A549 (cell line): Measurements from ENCODE around the gene FGF14. TPM values are rescaled to one million over a fixed set of nuclear protein-coding genes. Genes with fewer than 3 reads are reported as not detected.

Experiments used
- ATAC-seq, 2 experiments: fragments of 200-7000 bp in 1 of 2; fragments of >200 bp in 1 of 2; cut with Nextera tagmentation in 1 of 2; cut with Tn5 transposase in 1 of 2; 3 replicates each; pipeline versions ENCODE4 v1.8.0 to v1.9.1; 2018 to 2020; ENCODE audit warnings: mild to moderate bottlenecking in 1 of 2, moderate library complexity in 1 of 2
- CTCF ChIA-PET: fragments of 300-600 bp; sonication (Branson Sonifier 250); formaldehyde crosslinking; extraction: SDS; loops from one replicate; lab custom pipeline; 2021; ENCODE audit warnings: antibody characterized with exemption, inconsistent platforms; lab: Yijun Ruan, JAX
- POLR2A ChIA-PET: fragments of 350-600 bp; formaldehyde crosslinking; extraction: SDS; loops from one replicate; lab custom pipeline; 2021; ENCODE audit warnings: antibody characterized with exemption, inconsistent platforms; lab: Yijun Ruan, JAX
- DNase-seq, 2 experiments: peaks; one replicate each; pipeline versions ENCODE4 v3.0.0 to v3.0.0-alpha.2; 2011 to 2016; ENCODE audit warnings: low read depth in 1 of 2, low spot score in 1 of 2
- FAIRE-seq: peaks from 2 replicates; lab custom pipeline; 2011; peaks lifted over from hg19 to GRCh38; lab: Jason Lieb, UNC
- H3K27ac ChIP-seq, 2 experiments: fragments of >200 bp; sonication (Bioruptor Twin); formaldehyde crosslinking; 3 replicates each; pipeline ENCODE4 v1.5.1; 2016 to 2017
- H3K4me1 ChIP-seq: fragments of >200 bp; sonication (Bioruptor Twin); formaldehyde crosslinking; 3 replicates; pipeline ENCODE4 v1.6.1; 2016
- H3K4me2 ChIP-seq: fragments of >200 bp; sonication (Bioruptor Twin); formaldehyde crosslinking; 3 replicates; pipeline ENCODE4 v1.6.1; 2016
- H3K4me3 ChIP-seq: fragments of >200 bp; sonication (Bioruptor Twin); formaldehyde crosslinking; 3 replicates; pipeline ENCODE4 v1.5.1; 2016
- H3K9me3 ChIP-seq: fragments of >200 bp; sonication (Bioruptor Twin); formaldehyde crosslinking; 3 replicates; pipeline ENCODE4 v1.6.1; 2016
- ATOH8 ChIP-seq: fragments of 250-450 bp; sonication (Bioruptor Pico); IDR thresholded peaks from 2 replicates; pipeline ENCODE4 v1.5.0; 2020; ENCODE audit warnings: low read depth, mild to moderate bottlenecking, moderate library complexity
- CBX2 ChIP-seq: fragments of 200-600 bp; sonication (generic); IDR thresholded peaks from 2 replicates; pipeline ENCODE4 v1.6.1; 2016; ENCODE audit warnings: low read depth, mild to moderate bottlenecking, borderline replicate concordance
- CBX8 ChIP-seq: fragments of 200-600 bp; sonication (generic); IDR thresholded peaks from 2 replicates; pipeline ENCODE4 v1.6.1; 2016
- CHD4 ChIP-seq: fragments of 200-600 bp; sonication (generic); IDR thresholded peaks from 2 replicates; pipeline ENCODE4 v1.6.1; 2016; ENCODE audit warnings: antibody characterized with exemption, mild to moderate bottlenecking, borderline replicate concordance
- E2F6 ChIP-seq: IDR thresholded peaks from 2 replicates; pipeline ENCODE4 v1.6.1; 2012; ENCODE audit warnings: low read depth, borderline replicate concordance
- ELK1 ChIP-seq: fragments of 150-350 bp; IDR thresholded peaks from 2 replicates; pipeline ENCODE4 v1.6.1; 2014; ENCODE audit warnings: low read depth, mild to moderate bottlenecking, low read length
- EP300 ChIP-seq, 2 experiments: fragments of >200 bp; sonication (Bioruptor Twin); formaldehyde crosslinking; IDR thresholded peaks; 2 replicates in 1 of 2; 3 replicates in 1 of 2; pipeline ENCODE4 v1.6.1; 2016 to 2017
- FOSB ChIP-seq: fragments of 250-450 bp; sonication (Bioruptor Pico); IDR thresholded peaks from 2 replicates; pipeline ENCODE4 v1.5.0; 2020; ENCODE audit warnings: mild to moderate bottlenecking, moderate library complexity
- FOSL2 ChIP-seq, 2 experiments: fragments of 450-650 bp in 1 of 2; fragments of >200 bp in 1 of 2; sonication (Bioruptor Twin) in 1 of 2; formaldehyde crosslinking; IDR thresholded peaks; 2 replicates each; pipeline versions ENCODE4 v1.5.0 to v1.6.1; 2016 to 2020; ENCODE audit warnings: mild to moderate bottlenecking in 1 of 2, moderate library complexity in 1 of 2
- GATA3 ChIP-seq: IDR thresholded peaks from 2 replicates; pipeline ENCODE4 v1.6.1; 2012; ENCODE audit warnings: borderline replicate concordance
- HDAC2 ChIP-seq: fragments of 200-600 bp; sonication (generic); IDR thresholded peaks from 2 replicates; pipeline ENCODE4 v1.6.1; 2016
- HEYL ChIP-seq: fragments of 250-450 bp; sonication (Bioruptor Pico); IDR thresholded peaks from 2 replicates; pipeline ENCODE4 v1.8.0; 2021; ENCODE audit warnings: mild to moderate bottlenecking, moderate library complexity
- KDM1A ChIP-seq: fragments of 200-600 bp; sonication (generic); IDR thresholded peaks from 2 replicates; pipeline ENCODE4 v1.6.1; 2016; ENCODE audit warnings: low read depth, mild to moderate bottlenecking
- KDM5A ChIP-seq: fragments of 200-600 bp; sonication (generic); IDR thresholded peaks from 2 replicates; pipeline ENCODE4 v1.6.1; 2016; ENCODE audit warnings: antibody characterized with exemption, mild to moderate bottlenecking
- MAX ChIP-seq: IDR thresholded peaks from 2 replicates; pipeline ENCODE4 v1.6.1; 2012
- MAZ ChIP-seq: fragments of 150-350 bp; IDR thresholded peaks from 2 replicates; pipeline ENCODE4 v1.6.1; 2014; ENCODE audit warnings: antibody characterized with exemption, low read depth, low read length, borderline replicate concordance
- MYC ChIP-seq: IDR thresholded peaks from 2 replicates; pipeline ENCODE4 v1.6.1; 2012; ENCODE audit warnings: mild to moderate bottlenecking, inconsistent platforms, low read length, improper control_type of control experiment, borderline replicate concordance
- NPAS2 ChIP-seq: fragments of 250-450 bp; sonication (Bioruptor Pico); IDR thresholded peaks from 2 replicates; pipeline ENCODE4 v1.8.0; 2022; ENCODE audit warnings: mild to moderate bottlenecking, moderate library complexity, borderline replicate concordance
- POLR2AphosphoS2 ChIP-seq: conservative IDR thresholded peaks from 2 replicates; pipeline ENCODE4 v1.6.1; 2012; ENCODE audit warnings: low read length, improper control_type of control experiment, inconsistent platforms
- RCOR1 ChIP-seq: fragments of 150-350 bp; IDR thresholded peaks from 2 replicates; pipeline ENCODE4 v1.6.1; 2014; ENCODE audit warnings: antibody characterized with exemption, low read length, low read depth
- RFX5 ChIP-seq: fragments of 450-650 bp; IDR thresholded peaks from 2 replicates; pipeline ENCODE4 v1.7.1; 2014; ENCODE audit warnings: antibody characterized with exemption, mild to moderate bottlenecking, moderate library complexity
- SMC3 ChIP-seq: fragments of >200 bp; sonication (Bioruptor Twin); formaldehyde crosslinking; IDR thresholded peaks from 3 replicates; pipeline ENCODE4 v1.6.1; 2018; ENCODE audit warnings: inconsistent platforms
- TFCP2L1 ChIP-seq: fragments of 250-450 bp; sonication (Bioruptor Pico); IDR thresholded peaks from 2 replicates; pipeline ENCODE4 v1.5.0; 2021; ENCODE audit warnings: mild to moderate bottlenecking
- TP53 ChIP-seq: fragments of 250-450 bp; sonication (Bioruptor Pico); IDR thresholded peaks from 2 replicates; pipeline ENCODE4 v1.5.0; 2021; ENCODE audit warnings: mild to moderate bottlenecking, moderate library complexity
- ZFP36 ChIP-seq: fragments of 450-650 bp; IDR thresholded peaks from 2 replicates; pipeline ENCODE4 v1.6.1; 2014; ENCODE audit warnings: borderline replicate concordance; ENCODE audit not compliant: partially characterized antibody
- ZSCAN20 ChIP-seq: fragments of 250-450 bp; sonication (Bioruptor Pico); IDR thresholded peaks from 2 replicates; pipeline ENCODE4 v1.8.0; 2022; ENCODE audit warnings: mild to moderate bottlenecking, moderate library complexity
- WGBS: methylation state at CpG from one replicate; pipeline ENCODE4 v1.1.6; 2017; ENCODE audit errors: missing lambda C conversion rate; 5-methylcytosine and 5-hydroxymethylcytosine counted together
- polyA plus RNA-seq, 4 experiments: library from polyadenylated mRNA; depleted of rRNA in 3 of 4; stranded (reverse); fragments of >200 nt; fragmentation: RNase III in 1 of 4; extraction: RNeasy Plus Mini Kit Qiagen cat#74134 plus additional on column Dnase treatment in 1 of 4; gene quantifications; 2 replicates in 3 of 4; 3 replicates in 1 of 4; pipeline ENCODE4 v1.2.3, GENCODE V29; 2011 to 2017

FGF14 gene
- polyA plus RNA-seq, 2 of the 4 experiments (the other 2 are of a cell fraction): not detected

GRCh38 chr13:102214956-102215355, 186.9 kb downstream of the FGF14 start:
- FAIRE-seq (no peak), ATAC-seq (no peak), DNase-seq (no peak)
- TF ChIP-seq CBX8: no peak
- TF ChIP-seq HDAC2: no peak
- TF ChIP-seq SMC3: no peak
- TF ChIP-seq RFX5: no peak
- TF ChIP-seq CHD4: no peak
- no peak for TF ChIP-seq GATA3
- TF ChIP-seq ZFP36: no peak
- TF ChIP-seq E2F6: no peak
- TF ChIP-seq EP300 (IDR thresholded peaks at IDR 0.05): no peak
- TF ChIP-seq ELK1: no peak
- TF ChIP-seq HEYL (CRISPR knock-in tag): no peak
- no peak for TF ChIP-seq MAX
- TF ChIP-seq ZSCAN20: no peak
- no peak for TF ChIP-seq TP53 (CRISPR knock-in tag)
- no peak for TF ChIP-seq RCOR1
- TF ChIP-seq ATOH8 (CRISPR knock-in tag): no peak
- no peak for TF ChIP-seq KDM5A
- Histone ChIP-seq H3K4me1 (no peaks in the 10 kb centered on the region), H3K4me2 (no peak overlapping the region), H3K9me3 (no peaks in the 10 kb centered on the region), H3K4me3 (no peak overlapping the region), H3K27ac (no peak overlapping the region)
- POLR2A ChIA-PET: no interaction called here
- CTCF ChIA-PET: no interaction called here

GRCh38 chr13:102212729-102213128, 189.1 kb downstream of the FGF14 start:
- whole genome bisulfite sequencing: 0% methylated on average over 3 of the region's 3 CpGs
- H3K9me3 ChIP-seq: no peaks in the 10 kb centered on the region
- CTCF ChIA-PET: no interaction called here
- no peak overlapping the region for H3K27ac ChIP-seq
- POLR2A ChIA-PET: no interaction called here
- H3K4me2 ChIP-seq: no peak overlapping the region
- TF ChIP-seq ZSCAN20: no peak
- H3K4me1 ChIP-seq: no peaks in the 10 kb centered on the region
- no peak for ATAC-seq
- no peak overlapping the region for H3K4me3 ChIP-seq
- no peak for FAIRE-seq
- DNase-seq: no peak

- H3K4me3 ChIP-seq: no peak overlapping the region
- H3K4me1 ChIP-seq: no peaks in the 10 kb centered on the region
- FAIRE-seq (no peak), DNase-seq (no peak), ATAC-seq (no peak)
- no peaks in the 10 kb centered on the region for H3K9me3 ChIP-seq
- H3K27ac ChIP-seq: no peak overlapping the region
- ChIA-PET POLR2A (no interaction called here), CTCF (no interaction called here)
- TF ChIP-seq GATA3 (no peak), TFCP2L1 (CRISPR knock-in tag) (no peak), MAX (no peak), FOSL2 (IDR thresholded peaks at IDR 0.05) (no peak), FOSL2 (CRISPR knock-in tag; IDR thresholded peaks at IDR 0.05) (no peak), E2F6 (no peak), ZSCAN20 (no peak), FOSB (CRISPR knock-in tag) (no peak), KDM1A (no peak), NPAS2 (no peak), CBX2 (no peak), TP53 (CRISPR knock-in tag) (no peak), MAZ (no peak), MYC (no peak), POLR2AphosphoS2 (no peak)
- no peak overlapping the region for H3K4me2 ChIP-seq
Measured at GRCh38 chr13:102208347-102208746, 193.5 kb downstream of the FGF14 start.
